Measurements from ENCODE around the gene STK10. TPM values are rescaled to one million over a fixed set of nuclear protein-coding genes. Genes with fewer than 3 reads are reported as not detected.

Gene STK10
- polyA plus RNA-seq, 1 of the 3 experiments (the other 2 are of a cell fraction) = 11.0 TPM

DNA sequence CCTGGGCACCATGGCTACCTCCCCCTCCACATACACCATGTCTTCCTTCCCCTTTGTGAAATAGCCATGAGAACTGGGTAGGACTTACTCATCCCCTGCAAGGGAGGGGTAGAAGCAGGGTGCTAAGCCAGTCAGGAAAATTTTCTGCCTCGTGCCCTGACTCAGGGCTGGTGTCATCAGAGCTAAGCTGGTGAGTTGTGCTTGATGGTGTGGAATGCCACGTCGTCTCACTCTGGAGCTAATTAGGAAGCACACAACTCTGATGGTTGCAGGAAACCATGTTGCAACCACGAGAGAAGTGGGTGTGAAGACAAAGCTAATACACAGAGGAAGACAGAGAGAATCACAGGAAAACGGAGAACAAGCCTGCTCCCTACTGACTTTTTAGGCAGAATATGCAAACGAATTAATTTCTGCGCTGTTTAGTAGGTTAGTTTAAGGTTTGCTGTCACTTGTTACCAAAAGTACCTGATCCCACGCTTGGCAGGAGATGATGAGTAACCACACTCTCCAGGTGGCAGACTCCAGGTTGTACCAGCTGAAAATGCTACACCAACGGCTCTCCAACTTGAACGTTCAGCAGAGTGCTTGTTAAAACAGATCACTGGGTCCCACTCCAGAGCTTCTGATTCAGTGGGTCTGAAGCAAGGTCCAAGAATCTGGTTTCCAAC lies 54.5 kb downstream of the STK10 start:
- Histone ChIP-seq H3K79me2 (ENCODE audit: insufficient read depth) (peaks cover 19% of the 10 kb centered on the region), H3F3A (replicated peaks; ENCODE audit: insufficient read depth) (no peaks in the 10 kb centered on the region), H3K36me3 (replicated peaks in 1 of 2; ENCODE audit: control insufficient read depth in 1 of 2, insufficient read depth in 2 of 2, low read length in 1 of 2) (peaks cover 0 to 10% of the 10 kb centered on the region in 2 experiments), H3K9me2 (no peaks in the 10 kb centered on the region), H3K4me2 (no peak overlapping the region), H3K4me1 (ENCODE audit: control insufficient read depth in 1 of 2, insufficient read depth in 2 of 2, low read depth in 1 of 2, low read length in 1 of 2) (no peaks in the 10 kb centered on the region), H3K9me3 (no peaks in the 10 kb centered on the region), H3K4me3 (ENCODE audit: low read depth in 2 of 2, low read length in 1 of 2) (no peak overlapping the region), H4K20me1 (ENCODE audit: insufficient read depth) (no peaks in the 10 kb centered on the region), H3K9ac (no peak overlapping the region), H2AFZ (ENCODE audit: low read depth) (no peak overlapping the region), H3K27ac (ENCODE audit: low read depth in 2 of 2, low read length in 1 of 2) (no peak overlapping the region), H3K27me3 (ENCODE audit: insufficient read depth) (no peaks in the 10 kb centered on the region)
- WGBS (ENCODE audit: low lambda C conversion rate) = 93% methylated on average over 9 of the region's 10 CpGs
- ChIA-PET POLR2A (no interaction called here), CTCF (interaction anchor here (0.6 to 1.2 kb wide), 2 partner anchors 22 to 152 kb away, joined by 3 read pairs; no protein-coding TSS in a partner anchor)
- no peak for DNase-seq
- TF ChIP-seq RAD21 (IDR thresholded peaks at IDR 0.05; ENCODE audit: low read length) (no peak), NFIC (IDR thresholded peaks at IDR 0.05; ENCODE audit: borderline replicate concordance) (no peak), CHD2 (IDR thresholded peaks at IDR 0.05; ENCODE audit: low read length, partially characterized antibody) (no peak), FOSL2 (IDR thresholded peaks at IDR 0.05; ENCODE audit: borderline replicate concordance, low read depth) (no peak), JUND (IDR thresholded peaks at IDR 0.05) (no peak), TAF1 (IDR thresholded peaks at IDR 0.05; ENCODE audit: borderline replicate concordance, low read depth, low read length) (no peak), NRF1 (IDR thresholded peaks at IDR 0.05; ENCODE audit: low read depth, low read length) (no peak), POLR2AphosphoS5 (IDR thresholded peaks at IDR 0.05; ENCODE audit: low read depth, low read length) (no peak), GABPA (IDR thresholded peaks at IDR 0.05; ENCODE audit: low read depth) (no peak), MXI1 (IDR thresholded peaks at IDR 0.05; ENCODE audit: low read depth, low read length) (no peak)
- TF ChIP-seq, protein P1, sequence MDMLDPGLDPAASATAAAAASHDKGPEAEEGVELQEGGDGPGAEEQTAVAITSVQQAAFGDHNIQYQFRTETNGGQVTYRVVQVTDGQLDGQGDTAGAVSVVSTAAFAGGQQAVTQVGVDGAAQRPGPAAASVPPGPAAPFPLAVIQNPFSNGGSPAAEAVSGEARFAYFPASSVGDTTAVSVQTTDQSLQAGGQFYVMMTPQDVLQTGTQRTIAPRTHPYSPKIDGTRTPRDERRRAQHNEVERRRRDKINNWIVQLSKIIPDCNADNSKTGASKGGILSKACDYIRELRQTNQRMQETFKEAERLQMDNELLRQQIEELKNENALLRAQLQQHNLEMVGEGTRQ (IDR thresholded peaks at IDR 0.05; ENCODE audit: borderline replicate concordance, low read depth, low read length) = no peak
- TF ChIP-seq, protein P2, sequence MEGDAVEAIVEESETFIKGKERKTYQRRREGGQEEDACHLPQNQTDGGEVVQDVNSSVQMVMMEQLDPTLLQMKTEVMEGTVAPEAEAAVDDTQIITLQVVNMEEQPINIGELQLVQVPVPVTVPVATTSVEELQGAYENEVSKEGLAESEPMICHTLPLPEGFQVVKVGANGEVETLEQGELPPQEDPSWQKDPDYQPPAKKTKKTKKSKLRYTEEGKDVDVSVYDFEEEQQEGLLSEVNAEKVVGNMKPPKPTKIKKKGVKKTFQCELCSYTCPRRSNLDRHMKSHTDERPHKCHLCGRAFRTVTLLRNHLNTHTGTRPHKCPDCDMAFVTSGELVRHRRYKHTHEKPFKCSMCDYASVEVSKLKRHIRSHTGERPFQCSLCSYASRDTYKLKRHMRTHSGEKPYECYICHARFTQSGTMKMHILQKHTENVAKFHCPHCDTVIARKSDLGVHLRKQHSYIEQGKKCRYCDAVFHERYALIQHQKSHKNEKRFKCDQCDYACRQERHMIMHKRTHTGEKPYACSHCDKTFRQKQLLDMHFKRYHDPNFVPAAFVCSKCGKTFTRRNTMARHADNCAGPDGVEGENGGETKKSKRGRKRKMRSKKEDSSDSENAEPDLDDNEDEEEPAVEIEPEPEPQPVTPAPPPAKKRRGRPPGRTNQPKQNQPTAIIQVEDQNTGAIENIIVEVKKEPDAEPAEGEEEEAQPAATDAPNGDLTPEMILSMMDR (IDR thresholded peaks at IDR 0.05) = no peak
- TF ChIP-seq, protein P3, sequence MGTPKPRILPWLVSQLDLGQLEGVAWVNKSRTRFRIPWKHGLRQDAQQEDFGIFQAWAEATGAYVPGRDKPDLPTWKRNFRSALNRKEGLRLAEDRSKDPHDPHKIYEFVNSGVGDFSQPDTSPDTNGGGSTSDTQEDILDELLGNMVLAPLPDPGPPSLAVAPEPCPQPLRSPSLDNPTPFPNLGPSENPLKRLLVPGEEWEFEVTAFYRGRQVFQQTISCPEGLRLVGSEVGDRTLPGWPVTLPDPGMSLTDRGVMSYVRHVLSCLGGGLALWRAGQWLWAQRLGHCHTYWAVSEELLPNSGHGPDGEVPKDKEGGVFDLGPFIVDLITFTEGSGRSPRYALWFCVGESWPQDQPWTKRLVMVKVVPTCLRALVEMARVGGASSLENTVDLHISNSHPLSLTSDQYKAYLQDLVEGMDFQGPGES (IDR thresholded peaks at IDR 0.05; ENCODE audit: low read depth, low read length) = no peak

DNA sequence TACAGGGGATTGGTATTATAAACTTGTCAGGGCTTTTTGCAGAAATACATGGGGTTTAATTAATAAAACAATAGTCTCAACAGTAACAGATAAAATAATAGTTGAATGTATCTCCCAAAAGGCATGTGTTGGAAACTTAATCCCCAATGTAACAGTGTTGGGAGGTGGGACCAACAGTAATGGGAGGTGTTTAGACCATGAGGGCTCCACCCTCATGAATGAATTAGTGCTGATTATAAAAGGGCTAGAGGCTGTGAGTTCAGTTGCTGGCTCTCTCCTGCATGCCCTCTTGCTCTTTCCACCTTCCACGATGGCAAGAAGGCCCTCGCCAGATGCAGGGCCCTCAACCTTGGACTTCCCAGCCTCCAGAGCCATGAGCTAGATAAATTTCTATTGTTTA lies 56.3 kb downstream of the STK10 start:
- H3K4me1 ChIP-seq (ENCODE audit: control insufficient read depth in 1 of 2, insufficient read depth in 2 of 2, low read depth in 1 of 2, low read length in 1 of 2) = no peaks in the 10 kb centered on the region
- no peak overlapping the region for H3K27ac ChIP-seq (ENCODE audit: low read depth in 2 of 2, low read length in 1 of 2)
- no peak overlapping the region for H3K9ac ChIP-seq
- no peaks in the 10 kb centered on the region for H3F3A ChIP-seq (replicated peaks; ENCODE audit: insufficient read depth)
- H3K9me3 ChIP-seq = no peaks in the 10 kb centered on the region
- CTCF ChIA-PET = no interaction called here
- POLR2A ChIA-PET = no interaction called here
- H3K9me2 ChIP-seq = no peaks in the 10 kb centered on the region
- H3K79me2 ChIP-seq (ENCODE audit: insufficient read depth) = peaks cover 19% of the 10 kb centered on the region; the same call in 1 of the 2 replicates
- H3K4me2 ChIP-seq = no peak overlapping the region
- H3K27me3 ChIP-seq (ENCODE audit: insufficient read depth) = no peaks in the 10 kb centered on the region
- 100% methylated on average over 2 of the region's 2 CpGs for WGBS (ENCODE audit: low lambda C conversion rate)
- H2AFZ ChIP-seq (ENCODE audit: low read depth) = no peak overlapping the region
- DNase-seq = no peak
- no peaks in the 10 kb centered on the region for H4K20me1 ChIP-seq (ENCODE audit: insufficient read depth)
- H3K36me3 ChIP-seq (replicated peaks in 1 of 2; ENCODE audit: control insufficient read depth in 1 of 2, insufficient read depth in 2 of 2, low read length in 1 of 2) = peaks cover 0 to 6% of the 10 kb centered on the region in 2 experiments
- no peak overlapping the region for H3K4me3 ChIP-seq (ENCODE audit: low read depth in 2 of 2, low read length in 1 of 2)
- no peak for TF ChIP-seq SIN3A (IDR thresholded peaks at IDR 0.05; ENCODE audit: borderline replicate concordance, low read depth, low read length)
- no peak for TF ChIP-seq CHD2 (IDR thresholded peaks at IDR 0.05; ENCODE audit: low read length, partially characterized antibody)
